Natural killer cell (primary cell): ENCODE results near the gene PCDH11Y. TPM values are rescaled to one million over a fixed set of nuclear protein-coding genes. Genes with fewer than 3 reads are reported as not detected.
"Not testable (repeated sequence)": the region's sequence is repeated elsewhere in the genome, so short reads cannot be mapped to it uniquely, and the experiment has no call there.

Source experiments
- ATAC-seq, 3 donors: fragments of 150-1000 bp in 2 of 3; fragments of 200-7000 bp in 1 of 3; cut with Tn5 transposase; 1 replicate in 1 of 3; 2 replicates in 2 of 3; pipeline ENCODE4 v1.10.0; 2021; ENCODE audit warnings: mild to moderate bottlenecking in 2 of 3, moderate library complexity in 2 of 3
- DNase-seq, 2 donors: peaks; one replicate each; pipeline versions ENCODE4 v3.0.0 to v3.0.0-alpha.2; 2013 to 2021; ENCODE audit warnings: mixed read lengths in 1 of 2
- H3K27ac ChIP-seq: one replicate; pipeline ENCODE4 v1.5.1; 2013; ENCODE audit warnings: mild to moderate bottlenecking, low read length
- H3K27me3 ChIP-seq: one replicate; pipeline ENCODE4 v1.6.1; 2013; ENCODE audit warnings: low read length; ENCODE audit not compliant: control insufficient read depth, insufficient read depth
- H3K36me3 ChIP-seq: one replicate; pipeline ENCODE4 v1.6.1; 2013; ENCODE audit warnings: low read length; ENCODE audit not compliant: control insufficient read depth, insufficient read depth
- H3K4me1 ChIP-seq: one replicate; pipeline ENCODE4 v1.6.1; 2013; ENCODE audit warnings: low read length; ENCODE audit not compliant: control insufficient read depth, insufficient read depth
- H3K4me3 ChIP-seq: one replicate; pipeline ENCODE4 v1.5.1; 2013; ENCODE audit warnings: low read length
- H3K9me3 ChIP-seq: one replicate; pipeline ENCODE4 v1.6.1; 2013; ENCODE audit warnings: low read length; ENCODE audit not compliant: control insufficient read depth, insufficient read depth
- H3K27ac Mint-ChIP-seq, 2 donors: one replicate each; pipeline ENCODE4 v1.8.0; 2022; ENCODE audit warnings: mild to moderate bottlenecking in 2 of 2, mixed read lengths in 2 of 2, moderate library complexity in 1 of 2
- H3K27me3 Mint-ChIP-seq, 2 donors: one replicate each; pipeline ENCODE4 v1.8.0; 2022; ENCODE audit warnings: low read depth in 2 of 2, mixed read lengths in 2 of 2
- H3K36me3 Mint-ChIP-seq: one replicate; pipeline ENCODE4 v1.8.0; 2022; ENCODE audit warnings: mixed read lengths
- H3K4me1 Mint-ChIP-seq, 2 donors: one replicate each; pipeline ENCODE4 v1.8.0; 2022; ENCODE audit warnings: mixed read lengths in 2 of 2
- H3K4me3 Mint-ChIP-seq: one replicate; pipeline ENCODE4 v1.8.0; 2022; ENCODE audit warnings: mild to moderate bottlenecking, moderate library complexity, mixed read lengths
- H3K9me3 Mint-ChIP-seq, 2 donors: one replicate each; pipeline ENCODE4 v1.8.0; 2022; ENCODE audit warnings: mixed read lengths in 2 of 2
- WGBS: methylation state at CpG from one replicate; pipeline ENCODE4 v1.1.7; 2013; ENCODE audit warnings: missing lambda C conversion rate; ENCODE audit not compliant: insufficient coverage; 5-methylcytosine and 5-hydroxymethylcytosine counted together
- intact Hi-C: fragments of 100-400 bp; cut with micrococcal nuclease; formaldehyde crosslinking; loops from one replicate; pipeline ENCODE4 v1.14.2; 2022
- total RNA-seq, 4 donors: library from RNA; stranded (reverse); fragments of 120-200 nt in 1 of 4; gene quantifications; one replicate each; pipeline versions ENCODE4 v1.2.3 to v1.2.4, GENCODE V29; 2013 to 2022

PCDH11Y gene
- total RNA-seq, 3 donors from 2014 or later (not counting 1 experiment from before 2014, with no cell fraction given): not detected

- H3K4me3 Mint-ChIP-seq, H3K36me3 Mint-ChIP-seq, H3K36me3 ChIP-seq, H3K9me3 ChIP-seq, H3K27ac Mint-ChIP-seq, ATAC-seq, H3K4me1 ChIP-seq, H3K27me3 ChIP-seq, intact Hi-C loops, H3K4me3 ChIP-seq, H3K9me3 Mint-ChIP-seq, H3K27me3 Mint-ChIP-seq, H3K27ac ChIP-seq, DNase-seq, H3K4me1 Mint-ChIP-seq: not testable (repeated sequence)
- 88% methylated on average over 1 of the region's 2 CpGs for WGBS
Observed at GRCh38 chrY:5182998-5183397, 182.9 kb downstream of the PCDH11Y start.

DNA sequence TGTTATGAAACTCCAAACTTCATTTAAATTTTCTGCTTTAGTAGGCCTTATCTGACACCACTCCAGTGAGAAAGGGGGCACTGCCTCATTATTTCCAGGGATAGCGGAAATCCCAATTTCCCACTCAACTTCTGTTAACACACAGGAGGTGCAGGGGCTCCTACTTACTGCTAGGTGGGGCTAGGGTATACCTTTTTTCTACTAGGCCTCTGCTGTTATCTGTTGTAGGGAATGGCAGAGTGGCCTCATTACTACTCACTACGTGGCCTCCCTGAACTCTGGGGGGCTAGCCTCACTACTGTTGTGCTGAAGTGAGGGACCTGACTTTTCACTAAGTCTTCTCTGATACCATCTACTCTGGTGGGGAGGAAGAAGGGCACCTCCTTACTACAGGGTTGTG is 215.0 kb downstream of the PCDH11Y start:
- H3K27ac Mint-ChIP-seq, H3K4me1 ChIP-seq, H3K27me3 Mint-ChIP-seq, H3K27ac ChIP-seq, H3K4me1 Mint-ChIP-seq, H3K9me3 Mint-ChIP-seq, H3K36me3 ChIP-seq, H3K4me3 Mint-ChIP-seq, intact Hi-C loops, DNase-seq, H3K9me3 ChIP-seq, ATAC-seq, H3K4me3 ChIP-seq, H3K27me3 ChIP-seq, H3K36me3 Mint-ChIP-seq: not testable (repeated sequence)
- no CpG with 5 or more reads among the region's 2 CpGs for WGBS

GRCh38 chrY:5324931-5325330 is 324.8 kb downstream of the PCDH11Y start:
- H3K36me3 ChIP-seq, ATAC-seq, intact Hi-C loops, H3K9me3 ChIP-seq, H3K4me3 ChIP-seq, H3K4me1 ChIP-seq, DNase-seq, H3K27me3 Mint-ChIP-seq, H3K27ac Mint-ChIP-seq, H3K4me3 Mint-ChIP-seq, H3K27ac ChIP-seq, H3K36me3 Mint-ChIP-seq, H3K4me1 Mint-ChIP-seq, H3K27me3 ChIP-seq: not testable (repeated sequence)
- peaks cover 0 to 21% of the 10 kb centered on the region in 2 donors for H3K9me3 Mint-ChIP-seq
- 88% methylated on average over 5 of the region's 7 CpGs for WGBS

GRCh38 chrY:5342220-5342619 is 342.1 kb downstream of the PCDH11Y start:
- ATAC-seq, H3K9me3 ChIP-seq, DNase-seq, H3K36me3 Mint-ChIP-seq, H3K4me1 Mint-ChIP-seq, H3K4me3 ChIP-seq, H3K4me1 ChIP-seq, H3K27me3 ChIP-seq, H3K4me3 Mint-ChIP-seq, H3K27ac ChIP-seq, H3K36me3 ChIP-seq, H3K27ac Mint-ChIP-seq, intact Hi-C loops, H3K27me3 Mint-ChIP-seq, H3K9me3 Mint-ChIP-seq: not testable (repeated sequence)
- 80% methylated on average over 3 of the region's 3 CpGs for WGBS

DNA sequence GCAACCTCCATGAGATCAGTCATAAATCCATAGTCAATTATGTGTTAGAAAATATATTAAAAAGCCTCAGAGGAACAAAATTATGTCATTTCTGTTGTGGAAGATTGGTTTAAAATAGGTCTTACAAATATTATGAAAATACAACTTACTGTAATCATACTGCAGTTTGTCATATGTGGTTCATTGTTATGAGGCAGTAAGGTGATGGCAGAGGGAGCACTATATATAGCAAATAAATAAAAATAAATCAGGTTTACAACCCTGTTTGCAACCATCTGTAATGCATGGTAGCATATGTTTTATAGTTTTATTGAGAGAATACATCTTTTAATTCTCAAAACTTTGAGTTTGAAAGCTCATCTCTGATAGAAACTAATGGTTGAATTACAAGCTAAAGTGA is 543.6 kb downstream of the PCDH11Y start:
- H3K27me3 ChIP-seq, H3K4me1 Mint-ChIP-seq, H3K9me3 ChIP-seq, H3K27me3 Mint-ChIP-seq, H3K4me1 ChIP-seq, ATAC-seq, DNase-seq, intact Hi-C loops, H3K4me3 ChIP-seq, H3K9me3 Mint-ChIP-seq, H3K4me3 Mint-ChIP-seq, H3K36me3 ChIP-seq, H3K27ac ChIP-seq, H3K36me3 Mint-ChIP-seq, H3K27ac Mint-ChIP-seq: not testable (repeated sequence)

GRCh38 chrY:5638589-5638988 is 638.5 kb downstream of the PCDH11Y start:
- H3K27ac Mint-ChIP-seq, H3K4me1 ChIP-seq, intact Hi-C loops, H3K36me3 ChIP-seq, ATAC-seq, H3K27me3 Mint-ChIP-seq, DNase-seq, H3K9me3 Mint-ChIP-seq, H3K27ac ChIP-seq, H3K4me1 Mint-ChIP-seq, H3K36me3 Mint-ChIP-seq, H3K9me3 ChIP-seq, H3K4me3 ChIP-seq, H3K27me3 ChIP-seq, H3K4me3 Mint-ChIP-seq: not testable (repeated sequence)
- WGBS: no CpG with 5 or more reads among the region's 2 CpGs

GRCh38 chrY:5679265-5679664 is 679.2 kb downstream of the PCDH11Y start:
- H3K4me3 Mint-ChIP-seq, H3K27me3 Mint-ChIP-seq, H3K4me1 ChIP-seq, H3K27ac ChIP-seq, H3K4me1 Mint-ChIP-seq, H3K27ac Mint-ChIP-seq, H3K36me3 Mint-ChIP-seq, H3K27me3 ChIP-seq, ATAC-seq, H3K9me3 ChIP-seq, H3K9me3 Mint-ChIP-seq, intact Hi-C loops, H3K36me3 ChIP-seq, H3K4me3 ChIP-seq, DNase-seq: not testable (repeated sequence)
- whole genome bisulfite sequencing: no CpG with 5 or more reads among the region's 2 CpGs

DNA sequence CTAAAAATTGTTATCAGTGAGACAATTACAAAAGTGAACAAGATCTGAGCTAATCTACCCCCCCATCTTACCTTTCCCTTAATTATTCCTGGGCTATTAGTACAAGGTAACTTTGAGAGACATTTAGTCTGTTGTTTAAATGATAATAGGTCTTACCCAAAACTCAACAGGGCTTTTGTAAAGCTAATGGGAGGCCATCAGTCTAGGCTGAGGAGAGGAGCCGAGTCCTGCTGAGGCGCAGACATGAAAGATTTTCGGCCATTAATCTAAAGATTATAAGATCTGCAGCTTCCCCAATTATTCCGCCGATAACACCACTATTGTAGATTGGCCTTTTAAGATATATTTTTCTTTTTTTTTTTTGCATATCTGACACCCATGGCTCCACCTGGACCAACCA is 708.6 kb downstream of the PCDH11Y start:
- H3K9me3 Mint-ChIP-seq, ATAC-seq, H3K27me3 Mint-ChIP-seq, H3K27ac Mint-ChIP-seq, H3K36me3 Mint-ChIP-seq, H3K27me3 ChIP-seq, H3K9me3 ChIP-seq, H3K27ac ChIP-seq, H3K4me3 ChIP-seq, H3K36me3 ChIP-seq, H3K4me1 Mint-ChIP-seq, DNase-seq, H3K4me1 ChIP-seq, H3K4me3 Mint-ChIP-seq, intact Hi-C loops: not testable (repeated sequence)
- 100% methylated on average over 1 of the region's 5 CpGs for WGBS
